ENCODE results near the gene CERT1.

The CERT1 gene

GRCh38 chr5:75463726-75464125, 47.7 kb downstream of the CERT1 start:
- Histone ChIP-seq H3K9me3 (ENCODE audit: control insufficient read depth, insufficient read depth, low read depth, low read length) (no peaks in the 10 kb centered on the region), H3K4me3 (ENCODE audit: low read depth, low read length) (no peak overlapping the region), H3K27ac (ENCODE audit: extremely low read depth, low read depth, low read length) (no peak overlapping the region), H3K36me3 (ENCODE audit: control insufficient read depth in 2 of 2, insufficient read depth in 1 of 2, low read length in 2 of 2) (peaks cover 0 to under 1% of the 10 kb centered on the region in 2 experiments; a peak in 1 of 3 replicates), H3K4me1 (ENCODE audit: control insufficient read depth, insufficient read depth, low read length) (peaks cover 21% of the 10 kb centered on the region)
- ChIA-PET CTCF (no interaction called here), POLR2A (no interaction called here)
- TF ChIP-seq ZNF311 (tag by site-specific recombination; IDR thresholded peaks at IDR 0.05; ENCODE audit: borderline replicate concordance) (no peak), FEZF1 (tag by site-specific recombination; IDR thresholded peaks at IDR 0.05) (no peak), ZNF837 (tag by site-specific recombination; IDR thresholded peaks at IDR 0.05) (no peak), ZNF585B (tag by site-specific recombination; IDR thresholded peaks at IDR 0.05) (no peak), ZFP41 (tag by site-specific recombination; IDR thresholded peaks at IDR 0.05; ENCODE audit: borderline replicate concordance) (no peak), ZNF664 (tag by site-specific recombination; IDR thresholded peaks at IDR 0.05) (no peak), ZNF548 (tag by site-specific recombination; IDR thresholded peaks at IDR 0.05) (no peak), YY1 (tag by site-specific recombination; IDR thresholded peaks at IDR 0.05) (no peak), ZNF394 (tag by site-specific recombination; IDR thresholded peaks at IDR 0.05; ENCODE audit: borderline replicate concordance) (no peak), ZNF214 (tag by site-specific recombination; IDR thresholded peaks at IDR 0.05; ENCODE audit: borderline replicate concordance) (no peak), ZNF747 (tag by site-specific recombination; IDR thresholded peaks at IDR 0.05) (no peak), ZFP69B (tag by site-specific recombination; IDR thresholded peaks at IDR 0.05) (no peak), KLF10 (tag by site-specific recombination; IDR thresholded peaks at IDR 0.05) (no peak), ZBTB6 (tag by site-specific recombination; IDR thresholded peaks at IDR 0.05) (no peak), HOXC10 (CRISPR knock-in tag; IDR thresholded peaks at IDR 0.05) (no peak)

- no peak for TF ChIP-seq GLI2 (tag by site-specific recombination; IDR thresholded peaks at IDR 0.05; ENCODE audit: borderline replicate concordance, low read depth)
- no peak for TF ChIP-seq YY1 (tag by site-specific recombination; IDR thresholded peaks at IDR 0.05)
- TF ChIP-seq REST (tag by site-specific recombination; IDR thresholded peaks at IDR 0.05), result no peak
- TF ChIP-seq ZNF174 (tag by site-specific recombination; IDR thresholded peaks at IDR 0.05), result no peak
- TF ChIP-seq ZNF645 (tag by site-specific recombination; IDR thresholded peaks at IDR 0.05), result no peak
- TF ChIP-seq ZNF394 (tag by site-specific recombination; IDR thresholded peaks at IDR 0.05; ENCODE audit: borderline replicate concordance), result no peak
- TF ChIP-seq ZNF48 (tag by site-specific recombination; IDR thresholded peaks at IDR 0.05), result no peak
- no peak for TF ChIP-seq ZNF433 (tag by site-specific recombination; IDR thresholded peaks at IDR 0.05; ENCODE audit: low read depth)
- no peak for TF ChIP-seq IKZF3 (tag by site-specific recombination; IDR thresholded peaks at IDR 0.05)
- Histone ChIP-seq H3K4me3 (ENCODE audit: low read depth, low read length) (no peak overlapping the region), H3K4me1 (ENCODE audit: control insufficient read depth, insufficient read depth, low read length) (peaks cover 21% of the 10 kb centered on the region), H3K36me3 (ENCODE audit: control insufficient read depth in 2 of 2, insufficient read depth in 1 of 2, low read length in 2 of 2) (peaks cover 0 to 10% of the 10 kb centered on the region in 2 experiments; a peak in 1 of 3 replicates), H3K9me3 (ENCODE audit: control insufficient read depth, insufficient read depth, low read depth, low read length) (no peaks in the 10 kb centered on the region), H3K27ac (ENCODE audit: extremely low read depth, low read depth, low read length) (no peak overlapping the region)
- POLR2A ChIA-PET, result interaction anchor here (0.7 kb wide), 1 partner anchor 194 kb away, joined by 3 read pairs; no protein-coding TSS in a partner anchor
- CTCF ChIA-PET, result interaction anchor here (0.6 kb wide), 1 partner anchor 11 kb away, joined by 4 read pairs; no protein-coding TSS in a partner anchor
These were observed 49.8 kb downstream of the CERT1 start for GRCh38 chr5:75461679-75462078.

All from HEK293 (cell line).